H9 (cell line): Measurements from ENCODE around the gene GCH1. TPM values are rescaled to one million over a fixed set of nuclear protein-coding genes. Genes with fewer than 3 reads are reported as not detected.

ENCODE experiments used
- DNase-seq: peaks from one replicate; pipeline ENCODE4 v3.0.0-alpha.2; 2017
- H2AFZ ChIP-seq: one replicate; pipeline ENCODE4 v1.6.1; 2013; ENCODE audit warnings: mild to moderate bottlenecking, low read length, control low read depth, moderate library complexity
- H2AK5ac ChIP-seq: 2 replicates; pipeline ENCODE4 v1.6.1; 2013; ENCODE audit warnings: low read length, control low read depth, mixed read lengths; ENCODE audit not compliant: insufficient read length
- H2BK120ac ChIP-seq: one replicate; pipeline ENCODE4 v1.6.1; 2013; ENCODE audit warnings: low read depth, mild to moderate bottlenecking, low read length, control low read depth, inconsistent platforms; ENCODE audit not compliant: poor library complexity, severe bottlenecking
- H2BK12ac ChIP-seq: 2 replicates; pipeline ENCODE4 v1.6.1; 2013; ENCODE audit warnings: low read length, control low read depth, mixed read lengths, low read depth; ENCODE audit not compliant: insufficient read length
- H2BK15ac ChIP-seq: 2 replicates; pipeline ENCODE4 v1.6.1; 2013; ENCODE audit warnings: low read depth, low read length, control low read depth
- H2BK20ac ChIP-seq: one replicate; pipeline ENCODE4 v1.6.1; 2013; ENCODE audit warnings: low read depth, mild to moderate bottlenecking, low read length, control low read depth, inconsistent platforms; ENCODE audit not compliant: poor library complexity, severe bottlenecking
- H2BK5ac ChIP-seq: 2 replicates; pipeline ENCODE4 v1.6.1; 2013; ENCODE audit warnings: low read length, control low read depth, mixed read lengths; ENCODE audit not compliant: insufficient read length
- H3K14ac ChIP-seq: 2 replicates; pipeline ENCODE4 v1.6.1; 2013; ENCODE audit warnings: low read length, control low read depth; ENCODE audit not compliant: insufficient read depth
- H3K18ac ChIP-seq: 2 replicates; pipeline ENCODE4 v1.6.1; 2013; ENCODE audit warnings: low read depth, mild to moderate bottlenecking, mixed read lengths, low read length, control low read depth; ENCODE audit not compliant: insufficient read length
- H3K23ac ChIP-seq: 2 replicates; pipeline ENCODE4 v1.6.1; 2013; ENCODE audit warnings: low read length, control low read depth, mixed read lengths, low read depth; ENCODE audit not compliant: insufficient read length
- H3K23me2 ChIP-seq: 2 replicates; pipeline ENCODE4 v1.6.1; 2013; ENCODE audit warnings: low read depth, mild to moderate bottlenecking, mixed read lengths, low read length, control low read depth; ENCODE audit not compliant: insufficient read length, poor library complexity, severe bottlenecking
- H3K27ac ChIP-seq: 2 replicates; pipeline ENCODE4 v1.5.1; 2013; ENCODE audit warnings: low read length, control low read depth, mixed read lengths, low read depth; ENCODE audit not compliant: insufficient read length
- H3K27me3 ChIP-seq: 2 replicates; pipeline ENCODE4 v1.6.1; 2013; ENCODE audit warnings: low read length, control low read depth, inconsistent platforms; ENCODE audit not compliant: insufficient read depth
- H3K4ac ChIP-seq: 2 replicates; pipeline ENCODE4 v1.6.1; 2013; ENCODE audit warnings: low read depth, mild to moderate bottlenecking, control low read depth, inconsistent platforms, low read length, moderate library complexity
- H3K4me1 ChIP-seq: 2 replicates; pipeline ENCODE4 v1.6.1; 2013; ENCODE audit warnings: low read length, control low read depth, inconsistent platforms; ENCODE audit not compliant: insufficient read depth
- H3K4me2 ChIP-seq: 2 replicates; pipeline ENCODE4 v1.6.1; 2013; ENCODE audit warnings: low read length, control low read depth, mixed read lengths; ENCODE audit not compliant: insufficient read length, insufficient read depth
- H3K56ac ChIP-seq: 2 replicates; pipeline ENCODE4 v1.6.1; 2013; ENCODE audit warnings: low read depth, mild to moderate bottlenecking, mixed read lengths, low read length, control low read depth; ENCODE audit not compliant: insufficient read length
- H3K79me1 ChIP-seq: 2 replicates; pipeline ENCODE4 v1.6.1; 2013; ENCODE audit warnings: low read depth, mild to moderate bottlenecking, moderate library complexity, low read length, control low read depth, inconsistent platforms; ENCODE audit not compliant: insufficient read depth, poor library complexity, severe bottlenecking
- H3K79me2 ChIP-seq: 2 replicates; pipeline ENCODE4 v1.6.1; 2013; ENCODE audit warnings: low read length, control low read depth, inconsistent platforms; ENCODE audit not compliant: insufficient read depth
- H3K9ac ChIP-seq: 2 replicates; pipeline ENCODE4 v1.6.1; 2013; ENCODE audit warnings: low read length, control low read depth, mixed read lengths; ENCODE audit not compliant: insufficient read length; ENCODE audit errors: extremely low read depth
- H3K9me3 ChIP-seq: one replicate; pipeline ENCODE4 v1.6.1; 2013; ENCODE audit warnings: low read depth, low read length, inconsistent platforms; ENCODE audit not compliant: control insufficient read depth
- H3T11ph ChIP-seq: one replicate; pipeline ENCODE4 v1.6.1; 2013; ENCODE audit warnings: mild to moderate bottlenecking, low read length, control low read depth, inconsistent platforms
- H4K20me1 ChIP-seq: one replicate; pipeline ENCODE4 v1.6.1; 2013; ENCODE audit not compliant: control insufficient read depth, insufficient read length, insufficient read depth
- H4K5ac ChIP-seq: 2 replicates; pipeline ENCODE4 v1.6.1; 2013; ENCODE audit warnings: low read depth, mild to moderate bottlenecking, mixed read lengths, low read length, control low read depth; ENCODE audit not compliant: insufficient read length
- H4K8ac ChIP-seq: replicated peaks from 2 replicates; pipeline ENCODE4 v1.6.1; 2013; ENCODE audit warnings: low read length, control low read depth, mixed read lengths, low read depth; ENCODE audit not compliant: insufficient read length
- H4K91ac ChIP-seq: 2 replicates; pipeline ENCODE4 v1.6.1; 2013; ENCODE audit warnings: low read depth, mild to moderate bottlenecking, moderate library complexity, mixed read lengths, low read length, control low read depth; ENCODE audit not compliant: insufficient read length
- H3K27ac Mint-ChIP-seq, 3 experiments: 2 replicates in 2 of 3; 3 replicates in 1 of 3; pipeline ENCODE4 v1.8.0; 2020 to 2021; ENCODE audit warnings: mixed read lengths in 3 of 3, mild to moderate bottlenecking in 1 of 3, moderate library complexity in 1 of 3
- H3K27me3 Mint-ChIP-seq: 2 replicates; pipeline ENCODE4 v1.8.0; 2021; ENCODE audit warnings: low read depth, mild to moderate bottlenecking, moderate library complexity, mixed read lengths
- H3K36me3 Mint-ChIP-seq, 3 experiments: 2 replicates in 2 of 3; 3 replicates in 1 of 3; pipeline ENCODE4 v1.8.0; 2020 to 2021; ENCODE audit warnings: low read depth in 3 of 3, mixed read lengths in 3 of 3; ENCODE audit not compliant: insufficient read depth in 1 of 3
- H3K4me1 Mint-ChIP-seq, 2 experiments: 2 replicates each; pipeline ENCODE4 v1.8.0; 2020; ENCODE audit warnings: mixed read lengths in 2 of 2
- H3K4me3 Mint-ChIP-seq, 2 experiments: 2 replicates in 1 of 2; 3 replicates in 1 of 2; pipeline ENCODE4 v1.8.0; 2020 to 2021; ENCODE audit warnings: mild to moderate bottlenecking in 2 of 2, mixed read lengths in 2 of 2, moderate library complexity in 1 of 2
- H3K9me3 Mint-ChIP-seq, 2 experiments: 2 replicates in 1 of 2; 3 replicates in 1 of 2; pipeline ENCODE4 v1.8.0; 2020; ENCODE audit warnings: mild to moderate bottlenecking in 2 of 2, mixed read lengths in 2 of 2, moderate library complexity in 1 of 2
- CTCF ChIP-seq: fragments of 200-600 bp; sonication (generic); conservative IDR thresholded peaks from 3 replicates; pipeline ENCODE4 v1.8.0; 2021; ENCODE audit warnings: antibody characterized with exemption, mild to moderate bottlenecking
- WGBS: extraction: QIAGEN DNeasy Blood & Tissue Kit; methylation state at CpG from one replicate; pipeline ENCODE4 v1.1.7; 2013; ENCODE audit warnings: missing lambda C conversion rate, low lambda C conversion rate, mixed read lengths; ENCODE audit not compliant: insufficient read length; ENCODE audit errors: extremely low coverage; 5-methylcytosine and 5-hydroxymethylcytosine counted together
- total RNA-seq: library from RNA; stranded (reverse); gene quantifications from 2 replicates; pipeline ENCODE4 v1.2.1, GENCODE V29; 2021

Gene GCH1
- total RNA-seq, 1 experiment from 2014 or later = 7.7 TPM

GRCh38 chr14:54834727-54835126 lies 67.9 kb downstream of the GCH1 start:
- no peaks in the 10 kb centered on the region for H3K23me2 ChIP-seq
- no peaks in the 10 kb centered on the region for H3K27me3 ChIP-seq
- H2BK20ac ChIP-seq = no peak overlapping the region
- H2AFZ ChIP-seq = no peak overlapping the region
- H4K8ac ChIP-seq = no peak overlapping the region
- no peaks in the 10 kb centered on the region for H3K79me1 ChIP-seq
- Mint-ChIP-seq H3K4me1 (no peaks in the 10 kb centered on the region), H3K27ac (no peak overlapping the region), H3K9me3 (peaks cover 0 to 6% of the 10 kb centered on the region in 2 experiments), H3K4me3 (no peak overlapping the region), H3K36me3 (no peaks in the 10 kb centered on the region), H3K27me3 (peaks cover 8% of the 10 kb centered on the region)
- H3K27ac ChIP-seq = no peak overlapping the region
- no peak overlapping the region for H4K91ac ChIP-seq
- H3K23ac ChIP-seq = no peak overlapping the region
- no peak overlapping the region for H3K56ac ChIP-seq
- DNase-seq = no peak
- WGBS = no CpG with 5 or more reads among the region's 6 CpGs
- H4K5ac ChIP-seq = no peak overlapping the region
- no peaks in the 10 kb centered on the region for H3K79me2 ChIP-seq
- H3T11ph ChIP-seq = no peak overlapping the region
- no peak for TF ChIP-seq CTCF
- no peak overlapping the region for H3K9ac ChIP-seq
- no peak overlapping the region for H2BK5ac ChIP-seq
- H2BK12ac ChIP-seq = no peak overlapping the region
- no peaks in the 10 kb centered on the region for H3K4me1 ChIP-seq
- H2BK120ac ChIP-seq = no peak overlapping the region
- H3K4me2 ChIP-seq = no peak overlapping the region
- no peak overlapping the region for H3K14ac ChIP-seq
- H4K20me1 ChIP-seq = no peaks in the 10 kb centered on the region
- no peak overlapping the region for H2BK15ac ChIP-seq
- no peak overlapping the region for H2AK5ac ChIP-seq
- H3K4ac ChIP-seq = no peak overlapping the region
- H3K9me3 ChIP-seq = no peaks in the 10 kb centered on the region
- H3K18ac ChIP-seq = no peak overlapping the region
